K562 treated with DMSO at 1 percent for 12 hours (cell line): ENCODE results near the gene TMEM183A. TPM values are rescaled to one million over a fixed set of nuclear protein-coding genes. Genes with fewer than 3 reads are reported as not detected.

Source experiments
- total RNA-seq: library from RNA; unstranded; fragments of 300-600 nt; gene quantifications from 2 replicates; pipeline ENCODE4 v1.2.3, GENCODE V29; 2022; ENCODE audit not compliant: insufficient read depth

TMEM183A gene, protein sequence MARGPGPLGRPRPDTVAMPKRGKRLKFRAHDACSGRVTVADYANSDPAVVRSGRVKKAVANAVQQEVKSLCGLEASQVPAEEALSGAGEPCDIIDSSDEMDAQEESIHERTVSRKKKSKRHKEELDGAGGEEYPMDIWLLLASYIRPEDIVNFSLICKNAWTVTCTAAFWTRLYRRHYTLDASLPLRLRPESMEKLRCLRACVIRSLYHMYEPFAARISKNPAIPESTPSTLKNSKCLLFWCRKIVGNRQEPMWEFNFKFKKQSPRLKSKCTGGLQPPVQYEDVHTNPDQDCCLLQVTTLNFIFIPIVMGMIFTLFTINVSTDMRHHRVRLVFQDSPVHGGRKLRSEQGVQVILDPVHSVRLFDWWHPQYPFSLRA
- 45.4 and 87.6 TPM in 2 replicates for total RNA-seq

DNA sequence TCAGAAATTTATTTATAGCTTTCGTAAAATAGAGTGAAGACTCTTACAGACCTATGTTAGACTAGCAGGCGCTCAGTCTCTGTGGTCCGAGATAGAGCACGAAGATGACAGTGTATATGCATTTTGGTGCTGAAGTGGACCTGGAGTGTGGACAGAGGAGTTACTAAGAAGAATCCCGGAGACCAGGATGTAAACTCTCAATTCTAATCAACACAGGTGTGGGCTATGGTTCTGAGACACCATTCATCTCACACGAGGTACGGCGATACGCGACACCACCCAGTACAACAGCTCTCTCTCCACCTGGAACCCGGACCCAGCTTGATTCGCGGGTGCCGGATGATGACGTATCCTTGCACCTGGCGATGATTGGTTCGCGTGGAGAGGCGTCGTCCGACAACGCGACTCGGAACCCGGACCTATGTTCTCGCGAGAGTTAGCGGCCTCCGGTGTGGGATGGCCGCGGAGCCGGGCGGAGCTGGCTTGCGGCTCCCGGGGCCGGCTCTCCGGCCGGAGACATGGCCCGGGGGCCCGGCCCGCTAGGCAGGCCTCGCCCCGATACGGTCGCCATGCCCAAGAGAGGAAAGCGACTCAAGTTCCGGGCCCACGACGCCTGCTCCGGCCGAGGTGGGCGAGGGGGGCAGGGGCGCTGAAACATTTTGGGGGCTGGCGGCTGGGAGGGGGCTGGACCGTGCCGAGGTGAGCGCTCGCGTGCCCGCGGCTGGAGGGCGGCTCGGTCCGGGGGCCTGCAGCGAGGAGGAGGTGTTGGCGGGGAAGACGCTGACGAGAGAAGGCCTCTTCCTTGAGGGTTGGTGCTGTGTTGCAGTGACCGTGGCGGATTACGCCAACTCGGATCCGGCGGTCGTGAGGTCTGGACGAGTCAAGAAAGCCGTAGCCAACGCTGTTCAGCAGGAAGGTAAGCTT lies at the start of gene TMEM183A:
Gene TMEM183A (plus strand): TSS at position 427 of the 924 bp plus-strand sequence. CDS start 92 bp downstream, at position 519.

DNA sequence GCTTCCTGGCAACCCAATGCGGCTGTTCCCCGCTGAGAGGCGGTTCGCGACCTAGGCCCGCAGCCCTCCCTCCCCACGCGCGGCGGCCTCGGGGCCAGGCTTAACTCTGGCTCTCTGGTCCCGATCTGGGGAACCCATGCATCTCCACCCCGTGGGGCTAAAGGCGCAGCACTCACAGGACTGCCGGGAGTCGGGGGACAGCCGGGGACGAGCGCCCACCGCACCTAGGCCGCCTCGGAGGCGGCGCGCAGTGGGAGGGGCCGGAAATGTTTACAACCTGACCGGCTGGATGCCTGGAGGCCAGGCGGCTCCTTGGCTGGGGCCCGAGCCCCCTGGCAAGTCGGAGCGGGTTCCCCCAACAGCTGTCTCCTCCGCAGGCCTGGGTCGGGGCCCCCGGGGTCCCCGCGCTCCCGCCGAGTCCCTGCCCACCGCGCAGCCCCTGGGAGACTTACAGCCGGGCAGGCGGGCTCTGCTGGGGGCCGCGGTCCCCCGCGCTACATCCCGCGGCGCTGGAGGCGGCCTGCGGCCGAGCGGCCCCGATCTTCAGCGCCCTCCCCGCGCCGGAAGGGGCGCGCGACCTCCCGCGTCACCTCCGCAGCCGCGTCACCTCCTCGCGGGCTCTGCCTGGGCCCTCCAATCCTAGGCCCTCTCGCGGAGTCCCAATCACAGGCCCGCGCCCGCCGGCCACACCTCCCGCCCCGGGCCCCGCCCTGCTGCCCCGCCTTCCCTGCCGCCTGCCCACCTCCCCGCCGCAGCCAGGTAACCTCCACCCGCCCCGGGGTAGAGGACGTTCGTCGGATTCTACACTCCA lies 49.2 kb upstream of the TMEM183A start, which contains the start of gene ADIPOR1:
Gene ADIPOR1 (minus strand): TSS at position 580 of the 811 bp plus-strand sequence. CDS start 7,242 bp downstream, outside the sequence.

DNA sequence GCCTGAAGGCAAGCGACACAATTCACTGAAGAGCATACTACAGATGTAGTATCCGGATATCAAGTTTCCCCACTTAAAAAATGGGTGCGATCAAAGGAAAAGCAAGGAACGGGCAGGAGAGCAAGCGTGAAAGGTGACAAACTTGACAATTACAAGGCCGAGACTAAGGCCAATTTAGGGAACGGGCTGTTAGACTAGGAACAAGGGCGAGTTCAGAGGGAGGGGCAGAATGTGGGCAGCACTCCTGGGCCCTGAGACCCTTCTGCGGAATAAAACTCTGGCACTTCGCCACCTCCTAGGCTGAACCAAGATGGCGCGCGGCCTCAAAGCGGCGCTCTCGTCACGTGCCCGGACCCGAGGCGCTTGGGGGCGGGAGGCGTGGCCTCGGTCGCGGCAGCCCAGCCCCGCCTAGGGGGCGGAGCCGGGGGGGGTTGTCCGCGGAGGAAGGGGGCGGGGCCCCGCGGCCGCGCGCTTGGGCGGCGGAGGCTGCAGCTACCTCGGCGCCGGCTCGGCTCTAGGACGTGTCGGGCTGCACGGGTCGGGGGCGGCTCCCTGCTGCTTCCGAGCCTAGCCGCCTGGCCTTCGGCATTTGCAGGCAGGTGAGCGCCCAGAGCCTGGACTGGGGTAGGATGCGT lies 19.0 kb downstream of the TMEM183A start, which contains the start of gene PPFIA4:
Gene PPFIA4 (plus strand): TSS at position 461 of the 635 bp plus-strand sequence. CDS start 12,518 bp downstream, outside the sequence.

Other genes with a start within 250 kb of the TMEM183A start
- gene KDM5B, start 199.0 kb upstream of the TMEM183A start, total RNA-seq, result 15.5 and 41.4 TPM in 2 replicates
- gene PCAT6, start 196.4 kb upstream of the TMEM183A start, total RNA-seq, result not detected in 2 replicates
- 18.2 and 27.8 TPM in 2 replicates for gene RABIF, start 118.2 kb upstream of the TMEM183A start, total RNA-seq
- 11.6 and 27.5 TPM in 2 replicates for gene KLHL12, start 80.1 kb upstream of the TMEM183A start, total RNA-seq
- 90.9 and 140 TPM in 2 replicates for gene ADIPOR1, start 49.1 kb upstream of the TMEM183A start, total RNA-seq
- gene CYB5R1, start 40.1 kb upstream of the TMEM183A start, total RNA-seq, result 40.4 and 54.3 TPM in 2 replicates
- 1.3 and 1.6 TPM in 2 replicates for gene PPFIA4, start 19.1 kb downstream of the TMEM183A start, total RNA-seq
- not detected in 2 replicates for gene MYOG, start 78.6 kb downstream of the TMEM183A start, total RNA-seq
- not detected in 2 replicates for gene ADORA1, start 120.4 kb downstream of the TMEM183A start, total RNA-seq
- not detected in 2 replicates for gene MYBPH, start 168.5 kb downstream of the TMEM183A start, total RNA-seq
- gene CHI3L1, start 179.3 kb downstream of the TMEM183A start, total RNA-seq, result not detected in 2 replicates
- not detected in 2 replicates for gene CHIT1, start 222.3 kb downstream of the TMEM183A start, total RNA-seq